Ishikawa (cell line): ENCODE results near the gene SERAC1.

Source experiments
- EP300 ChIP-seq: IDR thresholded peaks from 2 replicates; pipeline ENCODE4 v1.6.1; 2012; ENCODE audit warnings: borderline replicate concordance
- FOXM1 ChIP-seq: IDR thresholded peaks from 2 replicates; pipeline ENCODE4 v1.6.1; 2012; ENCODE audit warnings: low read depth, borderline replicate concordance
- RAD21 ChIP-seq: IDR thresholded peaks from 2 replicates; pipeline ENCODE4 v1.6.1; 2012; ENCODE audit warnings: low read depth
- TAF1 ChIP-seq: IDR thresholded peaks from 2 replicates; pipeline ENCODE4 v1.6.1; 2012; ENCODE audit warnings: low read depth, mild to moderate bottlenecking
- TCF12 ChIP-seq: IDR thresholded peaks from 2 replicates; pipeline ENCODE4 v1.6.1; 2012; ENCODE audit warnings: low read depth
- ZBTB7A ChIP-seq: IDR thresholded peaks from 2 replicates; pipeline ENCODE4 v1.6.1; 2012; ENCODE audit warnings: low read depth
- TF ChIP-seq, protein P1 (sequence below): IDR thresholded peaks from 2 replicates; pipeline ENCODE4 v1.6.1; 2012

DNA sequence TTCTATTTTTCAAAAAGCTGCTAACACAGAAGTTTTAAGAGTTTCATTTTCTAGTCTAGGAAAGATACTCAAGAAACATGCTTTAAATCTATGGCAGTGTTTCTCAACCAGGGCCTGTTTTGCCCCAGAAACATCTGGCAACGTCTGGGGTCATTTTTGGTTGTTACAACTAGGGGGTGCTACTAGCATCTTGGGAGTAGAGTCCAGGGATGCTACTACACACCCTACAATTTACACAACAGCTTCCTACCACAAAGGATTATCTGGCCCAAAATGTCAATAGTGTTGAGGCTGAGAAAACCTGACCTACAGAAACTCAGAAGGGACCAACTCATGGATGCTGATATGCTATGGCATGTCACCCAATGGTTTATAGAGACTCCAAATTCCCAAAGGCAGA, 24.4 kb downstream of the SERAC1 start:
- TF ChIP-seq TAF1: no peak
- peak; percentile 57 for TF ChIP-seq RAD21
- TF ChIP-seq FOXM1: no peak
- TF ChIP-seq TCF12: no peak
- TF ChIP-seq, protein P1, sequence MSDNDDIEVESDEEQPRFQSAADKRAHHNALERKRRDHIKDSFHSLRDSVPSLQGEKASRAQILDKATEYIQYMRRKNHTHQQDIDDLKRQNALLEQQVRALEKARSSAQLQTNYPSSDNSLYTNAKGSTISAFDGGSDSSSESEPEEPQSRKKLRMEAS: no peak
- TF ChIP-seq ZBTB7A: no peak
- no peak for TF ChIP-seq EP300
